Uterine smooth muscle cell (primary cell): ENCODE results near the gene CRISP1. TPM values are rescaled to one million over a fixed set of nuclear protein-coding genes. Genes with fewer than 3 reads are reported as not detected.

ENCODE experiments used
- total RNA-seq: library from RNA; depleted of rRNA; stranded (reverse); fragments of >200 nt; gene quantifications from 2 replicates; pipeline ENCODE4 v1.2.3, GENCODE V29; 2014

Gene CRISP1, protein sequence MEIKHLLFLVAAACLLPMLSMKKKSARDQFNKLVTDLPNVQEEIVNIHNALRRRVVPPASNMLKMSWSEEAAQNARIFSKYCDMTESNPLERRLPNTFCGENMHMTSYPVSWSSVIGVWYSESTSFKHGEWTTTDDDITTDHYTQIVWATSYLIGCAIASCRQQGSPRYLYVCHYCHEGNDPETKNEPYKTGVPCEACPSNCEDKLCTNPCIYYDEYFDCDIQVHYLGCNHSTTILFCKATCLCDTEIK
- total RNA-seq, result not detected in 2 replicates

GRCh38 chr6:49866485-49866943 is at the start of gene CRISP1:
CRISP1 (minus strand) TSS chr6:49866535; CDS start chr6:49857400, 9,135 bp downstream.

GRCh38 chr6:49787176-49787575 is 79.2 kb downstream of the CRISP1 start, which contains the start of gene PGK2:
PGK2 (minus strand) TSS chr6:49787285; CDS start chr6:49787187, 98 bp downstream.

Other genes starting within 250 kb of the CRISP1 start
- not detected in 2 replicates for gene RHAG, start 229.7 kb downstream of the CRISP1 start, total RNA-seq
- not detected in 2 replicates for gene CRISP2, start 153.0 kb downstream of the CRISP1 start, total RNA-seq
- not detected in 2 replicates for gene CRISP3, start 122.1 kb downstream of the CRISP1 start, total RNA-seq
- gene PGK2, start 79.2 kb downstream of the CRISP1 start, total RNA-seq, result not detected in 2 replicates
- not detected in 2 replicates for gene DEFB114, start 97.6 kb upstream of the CRISP1 start, total RNA-seq
- not detected in 2 replicates for gene DEFB113, start 103.1 kb upstream of the CRISP1 start, total RNA-seq
- not detected in 2 replicates for gene DEFB110, start 155.5 kb upstream of the CRISP1 start, total RNA-seq
- not detected in 2 replicates for gene DEFB112, start 183.4 kb upstream of the CRISP1 start, total RNA-seq